ENCODE measurements around the gene ZNF622. TPM values are rescaled to one million over a fixed set of nuclear protein-coding genes. Genes with fewer than 3 reads are reported as not detected.

The ZNF622 gene
- polyA plus RNA-seq, 1 donor (not counting 4 experiments of a cell fraction or from before 2014, with no cell fraction given): 23.1 TPM

DNA sequence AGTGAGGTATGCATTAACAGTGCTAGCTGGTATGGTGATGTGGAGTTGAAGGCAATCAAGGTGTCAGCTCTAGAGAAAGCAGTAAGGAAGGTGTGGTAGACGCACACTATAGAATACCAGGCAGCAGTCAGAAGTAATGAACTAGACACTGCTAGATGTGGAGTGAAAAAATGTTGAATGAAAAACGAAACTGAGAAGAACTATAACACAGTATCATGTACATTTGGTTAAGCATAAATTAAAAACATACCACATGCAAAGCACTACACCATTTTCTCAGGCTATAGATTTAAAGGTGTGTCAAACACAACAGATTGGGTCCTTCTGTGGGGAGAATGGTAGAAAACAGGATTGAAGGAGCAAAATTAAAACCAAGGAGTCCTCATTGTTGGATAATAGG is 15.4 kb downstream of the ZNF622 start:
- Histone ChIP-seq H3K4me2 (ENCODE audit: control insufficient read depth, extremely low read depth, insufficient read depth, low read depth, low read length) (no peak overlapping the region), H3K4me1 (ENCODE audit: control insufficient read depth, extremely low read depth, insufficient read depth, low read length) (no peaks in the 10 kb centered on the region), H3K27me3 (ENCODE audit: control insufficient read depth, extremely low read depth, insufficient read depth, low read length) (no peaks in the 10 kb centered on the region), H3K4me3 (ENCODE audit: control insufficient read depth in 2 of 3, extremely low read depth in 1 of 3, insufficient read depth in 2 of 3, low read depth in 1 of 3, low read length in 3 of 3) (no peak overlapping the region), H3K9me1 (ENCODE audit: control insufficient read depth, extremely low read depth, insufficient read depth, low read length) (no peaks in the 10 kb centered on the region), H3K9me3 (ENCODE audit: control insufficient read depth, low read depth, low read length) (no peaks in the 10 kb centered on the region), H4K20me1 (ENCODE audit: control insufficient read depth, extremely low read depth, insufficient read depth, low read length) (no peaks in the 10 kb centered on the region), H3K79me2 (ENCODE audit: control insufficient read depth, insufficient read depth, low read length) (peaks cover 14% of the 10 kb centered on the region), H3K27ac (ENCODE audit: control insufficient read depth, insufficient read depth, low read length) (no peak overlapping the region), H3K9ac (ENCODE audit: control insufficient read depth, extremely low read depth, insufficient read depth, low read length) (no peak overlapping the region), H2AFZ (ENCODE audit: control insufficient read depth, low read length) (no peak overlapping the region), H3K36me3 (ENCODE audit: control insufficient read depth in 2 of 2, extremely low read depth in 1 of 2, insufficient read depth in 2 of 2, low read length in 2 of 2) (peaks cover 26 to 36% of the 10 kb centered on the region in 2 experiments)
- TF ChIP-seq, protein P1, sequence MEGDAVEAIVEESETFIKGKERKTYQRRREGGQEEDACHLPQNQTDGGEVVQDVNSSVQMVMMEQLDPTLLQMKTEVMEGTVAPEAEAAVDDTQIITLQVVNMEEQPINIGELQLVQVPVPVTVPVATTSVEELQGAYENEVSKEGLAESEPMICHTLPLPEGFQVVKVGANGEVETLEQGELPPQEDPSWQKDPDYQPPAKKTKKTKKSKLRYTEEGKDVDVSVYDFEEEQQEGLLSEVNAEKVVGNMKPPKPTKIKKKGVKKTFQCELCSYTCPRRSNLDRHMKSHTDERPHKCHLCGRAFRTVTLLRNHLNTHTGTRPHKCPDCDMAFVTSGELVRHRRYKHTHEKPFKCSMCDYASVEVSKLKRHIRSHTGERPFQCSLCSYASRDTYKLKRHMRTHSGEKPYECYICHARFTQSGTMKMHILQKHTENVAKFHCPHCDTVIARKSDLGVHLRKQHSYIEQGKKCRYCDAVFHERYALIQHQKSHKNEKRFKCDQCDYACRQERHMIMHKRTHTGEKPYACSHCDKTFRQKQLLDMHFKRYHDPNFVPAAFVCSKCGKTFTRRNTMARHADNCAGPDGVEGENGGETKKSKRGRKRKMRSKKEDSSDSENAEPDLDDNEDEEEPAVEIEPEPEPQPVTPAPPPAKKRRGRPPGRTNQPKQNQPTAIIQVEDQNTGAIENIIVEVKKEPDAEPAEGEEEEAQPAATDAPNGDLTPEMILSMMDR (optimal IDR thresholded peaks at IDR 0.05 in 1 of 3, IDR thresholded peaks at IDR 0.05 in 1 of 3, conservative IDR thresholded peaks at IDR 0.05 in 1 of 3; ENCODE audit: extremely low read depth in 1 of 3, insufficient read depth in 2 of 3, low read length in 3 of 3): no peak
- no peak for TF ChIP-seq EZH2 (IDR thresholded peaks at IDR 0.05; ENCODE audit: low read length)
- DNase-seq (ENCODE audit: low read depth, low spot score): no peak
- dilution Hi-C loops (cut with MboI; ENCODE audit: extremely low pct_ligation_motif_present, low sequenced_read_pairs): no loop called here
- FAIRE-seq: no peak

GRCh38 chr5:16446993-16447392 is 18.6 kb downstream of the ZNF622 start:
- Histone ChIP-seq H3K9ac (ENCODE audit: control insufficient read depth, extremely low read depth, insufficient read depth, low read length) (no peak overlapping the region), H3K27ac (ENCODE audit: control insufficient read depth, insufficient read depth, low read length) (no peak overlapping the region), H4K20me1 (ENCODE audit: control insufficient read depth, extremely low read depth, insufficient read depth, low read length) (no peaks in the 10 kb centered on the region), H2AFZ (ENCODE audit: control insufficient read depth, low read length) (no peak overlapping the region), H3K36me3 (ENCODE audit: control insufficient read depth in 2 of 2, extremely low read depth in 1 of 2, insufficient read depth in 2 of 2, low read length in 2 of 2) (peaks cover 19 to 23% of the 10 kb centered on the region in 2 experiments), H3K4me1 (ENCODE audit: control insufficient read depth, extremely low read depth, insufficient read depth, low read length) (no peaks in the 10 kb centered on the region), H3K4me2 (ENCODE audit: control insufficient read depth, extremely low read depth, insufficient read depth, low read depth, low read length) (no peak overlapping the region), H3K79me2 (ENCODE audit: control insufficient read depth, insufficient read depth, low read length) (no peaks in the 10 kb centered on the region), H3K9me3 (ENCODE audit: control insufficient read depth, low read depth, low read length) (no peaks in the 10 kb centered on the region), H3K9me1 (ENCODE audit: control insufficient read depth, extremely low read depth, insufficient read depth, low read length) (no peaks in the 10 kb centered on the region), H3K27me3 (ENCODE audit: control insufficient read depth, extremely low read depth, insufficient read depth, low read length) (no peaks in the 10 kb centered on the region), H3K4me3 (ENCODE audit: control insufficient read depth in 2 of 3, extremely low read depth in 1 of 3, insufficient read depth in 2 of 3, low read depth in 1 of 3, low read length in 3 of 3) (no peak overlapping the region)
- FAIRE-seq: no peak
- dilution Hi-C loops (cut with MboI; ENCODE audit: extremely low pct_ligation_motif_present, low sequenced_read_pairs): no loop called here
- no peak for DNase-seq (ENCODE audit: low read depth, low spot score)
- TF ChIP-seq EZH2 (IDR thresholded peaks at IDR 0.05; ENCODE audit: low read length): no peak
- TF ChIP-seq, protein P1 (optimal IDR thresholded peaks at IDR 0.05 in 1 of 3, IDR thresholded peaks at IDR 0.05 in 1 of 3, conservative IDR thresholded peaks at IDR 0.05 in 1 of 3; ENCODE audit: extremely low read depth in 1 of 3, insufficient read depth in 2 of 3, low read length in 3 of 3): no peak

Measured in keratinocyte (primary cell).